ENCODE measurements around the gene MNAT1. TPM values are rescaled to one million over a fixed set of nuclear protein-coding genes. Genes with fewer than 3 reads are reported as not detected.

The MNAT1 gene
- total RNA-seq, 1 donor from 2014 or later: 42.4 TPM

DNA sequence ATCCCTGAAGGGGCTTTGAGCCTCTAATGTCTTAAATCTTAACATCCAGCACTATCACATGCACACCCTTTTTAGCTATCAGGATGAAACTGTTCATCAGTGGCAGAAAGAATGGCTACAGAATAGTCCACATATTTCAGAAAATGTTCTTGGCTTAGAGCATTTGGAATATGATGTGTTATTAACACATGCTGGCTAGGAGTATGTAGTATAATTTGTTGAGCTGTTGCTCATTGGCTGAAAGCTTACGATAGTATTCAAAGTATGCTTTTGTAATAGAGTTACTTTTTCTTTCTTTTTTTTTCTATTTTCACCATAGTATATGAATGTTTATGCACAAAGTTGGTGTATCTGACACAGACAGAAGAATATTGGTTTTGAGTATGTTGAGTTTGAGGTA lies 55.1 kb downstream of the MNAT1 start:
- H3K9me3 Mint-ChIP-seq (ENCODE audit: low read depth): no peaks in the 10 kb centered on the region
- TF ChIP-seq, protein P1, sequence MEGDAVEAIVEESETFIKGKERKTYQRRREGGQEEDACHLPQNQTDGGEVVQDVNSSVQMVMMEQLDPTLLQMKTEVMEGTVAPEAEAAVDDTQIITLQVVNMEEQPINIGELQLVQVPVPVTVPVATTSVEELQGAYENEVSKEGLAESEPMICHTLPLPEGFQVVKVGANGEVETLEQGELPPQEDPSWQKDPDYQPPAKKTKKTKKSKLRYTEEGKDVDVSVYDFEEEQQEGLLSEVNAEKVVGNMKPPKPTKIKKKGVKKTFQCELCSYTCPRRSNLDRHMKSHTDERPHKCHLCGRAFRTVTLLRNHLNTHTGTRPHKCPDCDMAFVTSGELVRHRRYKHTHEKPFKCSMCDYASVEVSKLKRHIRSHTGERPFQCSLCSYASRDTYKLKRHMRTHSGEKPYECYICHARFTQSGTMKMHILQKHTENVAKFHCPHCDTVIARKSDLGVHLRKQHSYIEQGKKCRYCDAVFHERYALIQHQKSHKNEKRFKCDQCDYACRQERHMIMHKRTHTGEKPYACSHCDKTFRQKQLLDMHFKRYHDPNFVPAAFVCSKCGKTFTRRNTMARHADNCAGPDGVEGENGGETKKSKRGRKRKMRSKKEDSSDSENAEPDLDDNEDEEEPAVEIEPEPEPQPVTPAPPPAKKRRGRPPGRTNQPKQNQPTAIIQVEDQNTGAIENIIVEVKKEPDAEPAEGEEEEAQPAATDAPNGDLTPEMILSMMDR (IDR thresholded peaks at IDR 0.05): no peak
- H3K27ac Mint-ChIP-seq (ENCODE audit: unreplicated experiment): peak overlapping the region; percentile 58
- no peak for DNase-seq (ENCODE audit: low spot score)
- H3K27me3 Mint-ChIP-seq (ENCODE audit: low read depth): no peaks in the 10 kb centered on the region
- peaks cover 3% of the 10 kb centered on the region for H3K36me3 Mint-ChIP-seq (ENCODE audit: low read depth)
- H3K4me1 Mint-ChIP-seq (ENCODE audit: low read depth): peaks cover 25% of the 10 kb centered on the region
- H3K4me3 Mint-ChIP-seq (ENCODE audit: unreplicated experiment): no peak overlapping the region

DNA sequence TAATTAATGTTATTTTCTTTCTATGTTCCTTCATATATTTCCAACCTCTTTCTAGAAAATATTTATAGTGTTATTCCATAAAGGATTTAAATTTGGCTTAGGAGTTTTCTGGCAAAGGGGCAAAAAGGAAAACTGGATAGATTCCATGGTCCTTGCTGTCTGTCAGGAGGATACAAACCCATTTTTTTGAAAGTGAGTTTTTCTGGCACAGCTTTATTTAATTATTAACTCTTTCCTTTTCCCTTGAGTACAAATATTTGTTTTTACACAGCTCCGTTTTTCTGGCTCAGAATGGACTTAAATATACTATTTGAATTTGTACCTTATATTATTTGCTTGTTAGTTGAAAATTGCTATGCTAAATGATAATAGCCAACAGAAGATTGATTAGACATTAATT lies 56.3 kb downstream of the MNAT1 start:
- TF ChIP-seq, protein P1 (IDR thresholded peaks at IDR 0.05): no peak
- no peak overlapping the region for H3K27ac Mint-ChIP-seq (ENCODE audit: unreplicated experiment)
- no peak for DNase-seq (ENCODE audit: low spot score)
- H3K4me1 Mint-ChIP-seq (ENCODE audit: low read depth): peaks cover 25% of the 10 kb centered on the region
- H3K9me3 Mint-ChIP-seq (ENCODE audit: low read depth): no peaks in the 10 kb centered on the region
- H3K4me3 Mint-ChIP-seq (ENCODE audit: unreplicated experiment): no peak overlapping the region
- H3K27me3 Mint-ChIP-seq (ENCODE audit: low read depth): no peaks in the 10 kb centered on the region
- H3K36me3 Mint-ChIP-seq (ENCODE audit: low read depth): peaks cover 3% of the 10 kb centered on the region

DNA sequence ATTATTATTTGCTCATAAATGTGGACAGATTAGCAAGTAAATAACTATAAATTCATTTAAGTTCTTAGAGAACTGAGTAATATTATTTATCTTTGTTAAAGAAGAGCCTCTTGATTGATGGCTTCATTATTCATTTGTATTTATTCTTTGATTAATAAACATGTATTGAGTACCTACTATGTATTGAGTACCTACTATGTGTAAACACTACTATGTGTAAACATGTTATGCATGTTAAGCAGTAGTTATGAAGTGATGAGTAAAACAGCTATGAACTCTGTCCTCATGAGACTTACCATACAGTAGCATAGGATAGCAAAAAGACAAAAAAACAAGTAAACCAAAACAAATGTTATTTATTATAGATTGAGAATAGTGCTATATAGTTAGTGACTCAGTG lies 61.9 kb downstream of the MNAT1 start:
- Mint-ChIP-seq H3K4me1 (ENCODE audit: low read depth) (peaks cover 3% of the 10 kb centered on the region), H3K9me3 (ENCODE audit: low read depth) (no peaks in the 10 kb centered on the region), H3K27ac (ENCODE audit: unreplicated experiment) (no peak overlapping the region), H3K4me3 (ENCODE audit: unreplicated experiment) (no peak overlapping the region), H3K36me3 (ENCODE audit: low read depth) (peaks cover 13% of the 10 kb centered on the region), H3K27me3 (ENCODE audit: low read depth) (no peaks in the 10 kb centered on the region)
- TF ChIP-seq, protein P1 (IDR thresholded peaks at IDR 0.05): no peak
- DNase-seq (ENCODE audit: low spot score): no peak

GRCh38 chr14:60800409-60800808 lies 65.8 kb downstream of the MNAT1 start:
- peaks cover 3% of the 10 kb centered on the region for H3K9me3 Mint-ChIP-seq (ENCODE audit: low read depth)
- no peaks in the 10 kb centered on the region for H3K27me3 Mint-ChIP-seq (ENCODE audit: low read depth)
- H3K27ac Mint-ChIP-seq (ENCODE audit: unreplicated experiment): no peak overlapping the region
- H3K36me3 Mint-ChIP-seq (ENCODE audit: low read depth): peaks cover 19% of the 10 kb centered on the region
- no peak for DNase-seq (ENCODE audit: low spot score)
- TF ChIP-seq, protein P1 (IDR thresholded peaks at IDR 0.05): no peak
- no peak overlapping the region for H3K4me3 Mint-ChIP-seq (ENCODE audit: unreplicated experiment)
- peaks cover 3% of the 10 kb centered on the region for H3K4me1 Mint-ChIP-seq (ENCODE audit: low read depth)

DNA sequence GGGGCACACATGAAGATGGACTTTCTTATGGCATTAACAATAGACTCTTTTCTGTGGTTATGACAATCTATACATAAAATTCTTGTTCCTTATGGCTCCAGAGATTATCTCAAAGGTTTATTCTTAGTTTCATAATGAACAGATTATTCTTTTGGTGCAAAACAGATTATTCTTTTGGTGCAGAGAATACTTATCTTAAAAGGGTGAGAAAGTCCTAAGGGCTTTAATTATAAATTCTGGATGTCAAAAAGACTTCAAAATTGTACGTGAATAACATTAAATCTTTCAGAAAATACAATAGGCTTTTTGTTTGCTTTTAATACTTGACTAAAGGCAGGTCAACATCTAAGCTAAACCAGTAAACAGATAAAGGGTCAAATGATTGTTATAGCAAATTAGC lies 69.3 kb downstream of the MNAT1 start:
- H3K27me3 Mint-ChIP-seq (ENCODE audit: low read depth): no peaks in the 10 kb centered on the region

More for the DNA sequence above, 69.3 kb downstream of the MNAT1 start:
- Mint-ChIP-seq H3K9me3 (ENCODE audit: low read depth) (peaks cover 8% of the 10 kb centered on the region), H3K4me3 (ENCODE audit: unreplicated experiment) (no peak overlapping the region), H3K27ac (ENCODE audit: unreplicated experiment) (no peak overlapping the region), H3K4me1 (ENCODE audit: low read depth) (peaks cover 20% of the 10 kb centered on the region), H3K36me3 (ENCODE audit: low read depth) (peaks cover 19% of the 10 kb centered on the region)
- TF ChIP-seq, protein P1 (IDR thresholded peaks at IDR 0.05): no peak
- no peak for DNase-seq (ENCODE audit: low spot score)
